ENCODE data around the gene KRT82.

The KRT82 gene

DNA sequence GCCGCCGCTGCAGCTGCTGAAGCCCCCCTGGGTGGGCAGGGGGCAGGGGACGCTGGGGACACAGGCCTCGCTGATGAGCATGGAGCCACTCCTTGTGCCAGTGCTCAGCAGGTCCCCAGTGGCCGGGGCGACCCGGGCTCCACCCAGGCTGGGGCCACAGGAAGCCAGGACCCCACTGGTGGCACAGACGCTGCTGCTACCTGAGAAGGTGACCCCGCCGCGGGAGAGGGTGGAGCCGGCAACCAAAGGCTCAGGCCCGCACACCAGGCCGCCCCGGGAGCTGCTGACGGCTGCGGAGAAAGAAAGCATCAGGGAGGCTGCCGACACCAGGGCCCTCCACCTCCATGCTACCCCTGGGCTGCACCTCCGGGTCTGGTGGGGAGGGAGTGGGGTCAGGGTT is 28.0 kb downstream of the KRT82 start:
- no peak for DNase-seq (ENCODE audit: low read depth)
- TF ChIP-seq, protein P1, sequence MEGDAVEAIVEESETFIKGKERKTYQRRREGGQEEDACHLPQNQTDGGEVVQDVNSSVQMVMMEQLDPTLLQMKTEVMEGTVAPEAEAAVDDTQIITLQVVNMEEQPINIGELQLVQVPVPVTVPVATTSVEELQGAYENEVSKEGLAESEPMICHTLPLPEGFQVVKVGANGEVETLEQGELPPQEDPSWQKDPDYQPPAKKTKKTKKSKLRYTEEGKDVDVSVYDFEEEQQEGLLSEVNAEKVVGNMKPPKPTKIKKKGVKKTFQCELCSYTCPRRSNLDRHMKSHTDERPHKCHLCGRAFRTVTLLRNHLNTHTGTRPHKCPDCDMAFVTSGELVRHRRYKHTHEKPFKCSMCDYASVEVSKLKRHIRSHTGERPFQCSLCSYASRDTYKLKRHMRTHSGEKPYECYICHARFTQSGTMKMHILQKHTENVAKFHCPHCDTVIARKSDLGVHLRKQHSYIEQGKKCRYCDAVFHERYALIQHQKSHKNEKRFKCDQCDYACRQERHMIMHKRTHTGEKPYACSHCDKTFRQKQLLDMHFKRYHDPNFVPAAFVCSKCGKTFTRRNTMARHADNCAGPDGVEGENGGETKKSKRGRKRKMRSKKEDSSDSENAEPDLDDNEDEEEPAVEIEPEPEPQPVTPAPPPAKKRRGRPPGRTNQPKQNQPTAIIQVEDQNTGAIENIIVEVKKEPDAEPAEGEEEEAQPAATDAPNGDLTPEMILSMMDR (conservative IDR thresholded peaks at IDR 0.05; ENCODE audit: control insufficient read depth, insufficient read depth, low read depth, low read length), result no peak
- no peak overlapping the region for H3K4me3 ChIP-seq (ENCODE audit: control insufficient read depth, low read depth, low read length)

DNA sequence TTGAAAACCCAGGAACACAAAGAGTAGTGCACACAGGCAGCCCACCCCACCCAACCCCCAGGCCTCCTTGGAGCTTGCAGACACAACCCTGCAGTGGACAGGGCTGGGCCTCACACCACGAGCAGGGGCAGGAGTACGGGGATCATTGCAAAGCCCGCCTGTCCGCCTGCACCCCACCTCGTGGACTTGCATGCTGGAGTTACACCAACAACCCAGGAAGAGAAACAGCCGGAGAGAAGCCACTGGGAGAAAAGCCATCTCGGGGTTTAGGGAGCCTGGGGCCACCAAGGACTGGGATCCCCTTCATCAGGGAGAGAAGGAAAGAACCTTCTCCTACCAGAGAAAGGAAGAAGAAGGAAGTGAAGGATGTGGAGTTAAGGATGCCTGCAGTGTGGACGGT is 28.9 kb downstream of the KRT82 start:
- TF ChIP-seq, protein P1 (conservative IDR thresholded peaks at IDR 0.05; ENCODE audit: control insufficient read depth, insufficient read depth, low read depth, low read length), result no peak
- DNase-seq (ENCODE audit: low read depth), result no peak
- no peak overlapping the region for H3K4me3 ChIP-seq (ENCODE audit: control insufficient read depth, low read depth, low read length)

DNA sequence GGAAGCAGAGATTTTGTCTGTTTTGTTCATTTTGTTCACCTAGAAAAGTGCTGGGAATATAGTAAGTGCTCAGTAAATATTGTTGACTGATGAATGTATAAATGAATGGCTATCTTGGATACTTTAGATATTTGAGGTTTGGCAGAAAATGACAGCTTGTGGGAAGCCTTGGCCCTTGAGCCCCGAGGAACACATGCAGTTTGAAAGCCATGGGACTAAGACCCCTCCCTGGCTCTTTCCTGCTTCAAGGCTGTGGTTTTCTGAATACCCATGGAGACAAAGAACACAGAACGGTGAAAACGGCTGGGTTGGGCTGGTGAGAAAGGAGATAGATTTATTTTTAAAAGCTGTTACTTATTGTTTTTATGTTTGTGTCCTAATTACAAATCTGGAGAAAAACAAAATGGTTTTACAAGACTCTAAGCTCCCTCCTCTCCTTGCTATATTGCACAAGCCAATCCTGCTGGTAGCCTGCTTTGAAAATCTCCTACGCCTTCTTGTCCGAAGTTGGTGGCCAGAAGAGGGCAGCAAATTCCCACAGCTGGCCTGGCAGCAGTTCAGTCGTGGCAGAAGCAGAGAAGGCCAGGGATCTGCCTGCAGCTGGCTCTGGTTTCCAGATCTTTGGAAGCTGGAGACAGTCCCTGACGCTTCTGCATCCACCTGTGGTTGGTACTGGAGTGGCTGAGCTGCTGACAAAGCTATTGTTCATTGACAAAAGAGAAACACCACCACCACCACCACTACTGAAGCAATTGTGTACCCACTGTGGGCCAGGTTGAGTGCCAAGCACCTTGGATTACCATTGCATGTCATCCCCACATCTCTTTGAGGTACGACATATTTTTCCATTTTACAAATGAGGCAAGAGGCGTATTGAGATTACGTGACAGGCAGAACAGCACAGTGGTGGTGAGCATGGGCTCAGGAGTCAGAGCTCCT is 33.6 kb downstream of the KRT82 start:
- peak; percentile 86 for DNase-seq (ENCODE audit: low read depth)

DNA sequence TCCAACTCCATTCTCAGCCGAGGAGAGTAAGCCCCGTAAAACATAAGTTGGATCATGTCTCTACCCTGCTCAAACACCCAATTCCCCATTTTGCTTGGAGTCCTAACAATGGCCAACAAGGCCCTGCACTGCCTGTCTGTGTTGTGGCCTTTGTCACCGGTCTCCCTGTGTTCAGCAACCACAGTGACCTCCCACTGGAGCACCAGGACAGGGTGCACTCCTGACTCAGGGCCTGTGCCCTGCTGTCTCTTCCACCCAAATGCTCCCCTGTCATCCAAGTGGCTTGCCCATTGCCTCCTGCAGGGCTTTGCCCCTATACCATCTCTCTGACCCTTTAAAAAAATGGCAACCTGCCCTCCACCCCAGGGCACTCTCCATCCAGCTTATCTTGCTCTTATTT is 34.4 kb downstream of the KRT82 start:
- TF ChIP-seq, protein P1 (conservative IDR thresholded peaks at IDR 0.05; ENCODE audit: control insufficient read depth, insufficient read depth, low read depth, low read length), result no peak
- H3K4me3 ChIP-seq (ENCODE audit: control insufficient read depth, low read depth, low read length), result no peak overlapping the region
- no peak for DNase-seq (ENCODE audit: low read depth)

More for the DNA sequence above, 33.6 kb downstream of the KRT82 start:
- no peak overlapping the region for H3K4me3 ChIP-seq (ENCODE audit: control insufficient read depth, low read depth, low read length)
- TF ChIP-seq, protein P1 (conservative IDR thresholded peaks at IDR 0.05; ENCODE audit: control insufficient read depth, insufficient read depth, low read depth, low read length), result peak; percentile 97

DNA sequence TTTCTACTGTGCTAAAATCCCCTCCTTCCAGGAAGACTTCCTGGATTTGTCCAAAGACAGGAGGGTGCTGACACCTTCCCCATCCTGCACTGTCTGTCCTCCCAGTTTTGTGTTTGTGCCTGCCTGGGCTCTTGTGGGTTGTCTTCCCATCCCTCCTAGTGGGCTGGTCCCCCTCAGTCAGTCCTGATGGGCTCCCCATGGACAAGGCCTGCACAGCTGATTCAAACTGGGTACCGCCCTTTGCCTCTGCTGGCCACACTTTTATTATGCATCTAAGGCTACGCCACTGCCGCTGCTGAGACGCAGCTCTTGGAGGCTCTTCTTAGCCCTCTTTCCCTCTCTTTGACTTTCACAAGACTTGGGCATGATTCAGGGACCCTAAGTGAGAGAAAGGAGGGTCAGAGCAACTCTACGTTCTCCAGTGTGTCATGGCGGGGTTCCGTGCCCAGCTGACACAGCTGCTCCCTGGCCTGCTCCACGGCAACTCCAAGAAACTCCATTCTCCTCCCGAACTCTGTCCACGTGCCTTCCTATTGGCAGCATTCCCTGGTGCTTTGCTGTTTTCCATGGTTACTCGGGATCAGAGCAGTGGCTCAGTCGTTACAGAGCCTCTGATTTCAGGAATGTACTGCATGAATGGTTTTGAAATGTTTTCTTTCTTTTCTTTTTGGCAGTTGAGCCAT is 35.1 kb downstream of the KRT82 start:
- H3K4me3 ChIP-seq (ENCODE audit: control insufficient read depth, low read depth, low read length), result no peak overlapping the region
- TF ChIP-seq, protein P1 (conservative IDR thresholded peaks at IDR 0.05; ENCODE audit: control insufficient read depth, insufficient read depth, low read depth, low read length), result no peak
- peak; percentile 67 for DNase-seq (ENCODE audit: low read depth)

DNA sequence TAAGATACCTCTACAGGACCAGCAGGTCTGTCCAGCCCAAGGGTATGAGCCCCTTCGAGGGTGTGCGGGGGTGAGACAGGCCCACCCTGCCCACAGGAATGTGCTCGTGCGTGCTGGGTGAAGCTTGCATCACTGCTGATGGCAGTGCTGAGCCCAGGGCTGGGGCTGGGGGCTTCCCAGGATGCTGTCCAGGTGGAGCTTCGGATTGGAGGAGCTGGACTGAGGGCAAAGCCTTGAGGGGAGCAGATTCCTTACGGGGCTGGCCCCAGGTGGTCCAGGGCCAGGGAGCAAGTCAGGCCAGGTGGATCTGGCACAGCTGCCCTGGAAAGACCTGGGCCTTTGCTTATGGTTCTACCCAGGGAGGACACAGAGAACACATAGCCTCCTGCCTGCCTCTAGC is 36.3 kb downstream of the KRT82 start:
- no peak overlapping the region for H3K4me3 ChIP-seq (ENCODE audit: control insufficient read depth, low read depth, low read length)
- TF ChIP-seq, protein P1 (conservative IDR thresholded peaks at IDR 0.05; ENCODE audit: control insufficient read depth, insufficient read depth, low read depth, low read length), result no peak
- no peak for DNase-seq (ENCODE audit: low read depth)

Measured in fibroblast of mammary gland (primary cell).